Endothelial cell of umbilical vein (primary cell): ENCODE results near the gene CLDN8. TPM values are rescaled to one million over a fixed set of nuclear protein-coding genes. Genes with fewer than 3 reads are reported as not detected.

ENCODE experiments used
- BruUV-seq: library from RNA; stranded (reverse); fragments of 400-500 nt; replicated peaks from 2 replicates; lab custom pipeline; 2021; lab: Mats Ljungman, UMichigan
- CTCF ChIA-PET: fragments of 300-600, 350-600 bp; sonication (Branson Sonifier 250); formaldehyde crosslinking; loops from one replicate; lab custom pipeline; 2021; ENCODE audit warnings: antibody characterized with exemption, inconsistent platforms; lab: Charles Lee
- POLR2A ChIA-PET: fragments of 300-600, 350-600 bp; sonication (Branson Sonifier 250); formaldehyde crosslinking; loops from one replicate; lab custom pipeline; 2021; ENCODE audit warnings: antibody characterized with exemption, inconsistent platforms; lab: Charles Lee
- DNase-seq: peaks from one replicate; pipeline ENCODE4 v3.0.0-alpha.2; 2011; ENCODE audit warnings: low read depth, low spot score
- FAIRE-seq: peaks from 2 replicates; lab custom pipeline; 2011; peaks lifted over from hg19 to GRCh38; lab: Jason Lieb, UNC
- H2AFZ ChIP-seq: 2 replicates; pipeline ENCODE4 v1.6.0; 2012; ENCODE audit warnings: low read depth, low read length, control low read depth, inconsistent platforms
- H3K27ac ChIP-seq: 2 replicates; pipeline ENCODE4 v1.5.1; 2011; ENCODE audit warnings: low read depth, mild to moderate bottlenecking, control low read depth, low read length, moderate library complexity; ENCODE audit not compliant: insufficient read depth
- H3K27me3 ChIP-seq, 2 experiments: 2 replicates each; pipeline versions ENCODE4 v1.6.0 to v1.6.1; 2011; ENCODE audit warnings: low read length in 2 of 2, mixed read lengths in 1 of 2; ENCODE audit not compliant: control insufficient read depth in 2 of 2, insufficient read depth in 2 of 2
- H3K36me3 ChIP-seq, 2 experiments: 2 replicates in 1 of 2; 3 replicates in 1 of 2; pipeline ENCODE4 v1.5.1; 2011; ENCODE audit warnings: low read length in 2 of 2, mild to moderate bottlenecking in 1 of 2, moderate library complexity in 1 of 2; ENCODE audit not compliant: control insufficient read depth in 2 of 2, insufficient read depth in 2 of 2; ENCODE audit errors: extremely low read depth in 1 of 2
- H3K4me1 ChIP-seq: 3 replicates; pipeline ENCODE4 v1.5.1; 2011; ENCODE audit warnings: mild to moderate bottlenecking, low read length; ENCODE audit not compliant: control insufficient read depth, insufficient read depth; ENCODE audit errors: extremely low read depth
- H3K4me2 ChIP-seq: 2 replicates; pipeline ENCODE4 v1.6.1; 2011; ENCODE audit warnings: low read length, control low read depth, mixed read lengths; ENCODE audit not compliant: insufficient read depth
- H3K4me3 ChIP-seq, 3 experiments: fragments of 200-600 bp in 1 of 3; sonication (generic), shearing (Covaris generic) in 1 of 3; replicated peaks in 1 of 3; 2 replicates each; pipeline ENCODE4 v1.5.1; 2011 to 2016; ENCODE audit warnings: control low read depth in 3 of 3, low read length in 3 of 3, mild to moderate bottlenecking in 2 of 3, inconsistent platforms in 1 of 3, low read depth in 1 of 3, moderate library complexity in 1 of 3; ENCODE audit not compliant: insufficient read depth in 1 of 3
- H3K79me2 ChIP-seq: 2 replicates; pipeline ENCODE4 v1.6.0; 2012; ENCODE audit warnings: low read length, inconsistent platforms; ENCODE audit not compliant: control insufficient read depth, insufficient read depth
- H3K9ac ChIP-seq: replicated peaks from 2 replicates; pipeline ENCODE3; 2011; ENCODE audit warnings: low read length, control low read depth; ENCODE audit not compliant: insufficient read depth; ENCODE audit errors: extremely low read depth
- H3K9me1 ChIP-seq: replicated peaks from 3 replicates; pipeline ENCODE4 v1.6.0; 2011; ENCODE audit warnings: mild to moderate bottlenecking, low read length; ENCODE audit not compliant: control insufficient read depth, insufficient read depth; ENCODE audit errors: extremely low read depth
- H3K9me3 ChIP-seq: replicated peaks from 2 replicates; pipeline ENCODE4 v1.5.1; 2012; ENCODE audit warnings: low read length, inconsistent platforms; ENCODE audit not compliant: control insufficient read depth, insufficient read depth
- H4K20me1 ChIP-seq: replicated peaks from 2 replicates; pipeline ENCODE3; 2011; ENCODE audit warnings: mild to moderate bottlenecking, low read length; ENCODE audit not compliant: control insufficient read depth, insufficient read depth; ENCODE audit errors: extremely low read depth
- CTCF ChIP-seq, 2 donors: IDR thresholded peaks; 1 replicate in 1 of 2; 2 replicates in 1 of 2; pipeline ENCODE4 v1.5.1; 2011; ENCODE audit warnings: low read length in 2 of 2, mild to moderate bottlenecking in 2 of 2, moderate library complexity in 2 of 2, control low read depth in 1 of 2, inconsistent platforms in 1 of 2, low read depth in 1 of 2; ENCODE audit not compliant: insufficient read depth in 1 of 2; ENCODE audit errors: extremely low read depth in 1 of 2
- EZH2 ChIP-seq: IDR thresholded peaks from 2 replicates; pipeline ENCODE4 v1.6.1; 2012; ENCODE audit warnings: borderline replicate concordance, low read depth, mild to moderate bottlenecking, moderate library complexity, low read length, inconsistent platforms; ENCODE audit not compliant: severe bottlenecking
- FOS ChIP-seq: IDR thresholded peaks from 2 replicates; pipeline ENCODE4 v1.6.1; 2011; ENCODE audit warnings: mild to moderate bottlenecking, low read length, moderate library complexity, borderline replicate concordance; ENCODE audit not compliant: insufficient read depth
- GATA2 ChIP-seq: IDR thresholded peaks from 2 replicates; pipeline ENCODE4 v1.7.0; 2011; ENCODE audit warnings: low read depth, mild to moderate bottlenecking, moderate library complexity, mixed read lengths, low read length; ENCODE audit not compliant: insufficient read length, insufficient read depth
- JUN ChIP-seq: IDR thresholded peaks from 2 replicates; pipeline ENCODE4 v1.6.1; 2011; ENCODE audit warnings: borderline replicate concordance, low read depth; ENCODE audit not compliant: insufficient read length, insufficient read depth
- MAX ChIP-seq: IDR thresholded peaks from 2 replicates; pipeline ENCODE4 v1.6.1; 2011; ENCODE audit not compliant: insufficient read depth, insufficient read length
- MYC ChIP-seq: IDR thresholded peaks from one replicate; pipeline ENCODE4 v1.6.1; 2011; ENCODE audit warnings: mild to moderate bottlenecking, low read depth, low read length
- POLR2A ChIP-seq: IDR thresholded peaks from 2 replicates; pipeline ENCODE4 v1.6.1; 2012; ENCODE audit warnings: low read depth, mild to moderate bottlenecking, control low read depth, low read length
- POLR2AphosphoS5 ChIP-seq: IDR thresholded peaks from 2 replicates; pipeline ENCODE4 v1.6.1; 2012; ENCODE audit warnings: low read depth, mild to moderate bottlenecking, control low read depth, low read length, moderate library complexity; ENCODE audit not compliant: insufficient read depth
- dilution Hi-C: fragments of 300-500 bp; cut with MboI; formaldehyde crosslinking; loops from one replicate; pipeline ENCODE4 v1.15.0; 2019; ENCODE audit warnings: low sequenced_read_pairs; ENCODE audit not compliant: extremely low pct_ligation_motif_present
- intact Hi-C: fragments of 100-400 bp; cut with micrococcal nuclease; formaldehyde crosslinking; loops from one replicate; pipeline ENCODE4 v1.10.0; 2022
- polyA plus RNA-seq, 4 experiments: library from polyadenylated mRNA; depleted of rRNA in 3 of 4; stranded (reverse) in 3 of 4; unstranded in 1 of 4; fragments of >200 nt; gene quantifications; 2 replicates each; pipeline versions ENCODE4 v1.2.1 to v1.2.3, GENCODE V29; 2011 to 2012; ENCODE audit warnings: missing spikeins in 1 of 4
- total RNA-seq: library from RNA; stranded (reverse); gene quantifications from 2 replicates; pipeline ENCODE4 v1.2.3, GENCODE V29; 2021

Gene CLDN8
- total and polyA plus RNA-seq, 2 donors (not counting 3 experiments of a cell fraction or from before 2014, with no cell fraction given) = not detected

- DNase-seq = no peak
- CTCF ChIA-PET = no interaction called here
- POLR2A ChIA-PET = no interaction called here
- no peak overlapping the region for H2AFZ ChIP-seq
- no peak for TF ChIP-seq FOS
- no peak for TF ChIP-seq GATA2
- no peak for TF ChIP-seq EZH2
- TF ChIP-seq MYC = no peak
- no peak for TF ChIP-seq MAX
- no peak for TF ChIP-seq JUN
- TF ChIP-seq POLR2AphosphoS5 = no peak
- TF ChIP-seq CTCF (IDR thresholded peaks at IDR 0.05; ENCODE audit: extremely low read depth in 1 of 2, insufficient read depth in 1 of 2, low read depth in 1 of 2, low read length in 2 of 2) = no peak
- no peak for TF ChIP-seq POLR2A
- no peak overlapping the region for H3K4me3 ChIP-seq
- intact Hi-C loops = no loop called here
- H3K9me1 ChIP-seq = no peaks in the 10 kb centered on the region
- H3K4me2 ChIP-seq = no peak overlapping the region
- no peak overlapping the region for H3K9ac ChIP-seq
- dilution Hi-C loops = no loop called here
- no TSS peak for BruUV-seq
- no peaks in the 10 kb centered on the region for H3K36me3 ChIP-seq
- H3K9me3 ChIP-seq = peaks cover 6% of the 10 kb centered on the region
- H3K79me2 ChIP-seq = no peaks in the 10 kb centered on the region
- no peak for FAIRE-seq
- no peaks in the 10 kb centered on the region for H3K4me1 ChIP-seq
- no peaks in the 10 kb centered on the region for H4K20me1 ChIP-seq
- H3K27me3 ChIP-seq = no peaks in the 10 kb centered on the region
- no peak overlapping the region for H3K27ac ChIP-seq
Observed at GRCh38 chr21:30168086-30168485, 47.8 kb downstream of the CLDN8 start.
